Stimulated activated CD4-positive, alpha-beta T cell treated with anti-CD3 and anti-CD28 coated beads, Interleukin-1b, Interleukin-23, amount 100 ng/mL, for 48 hours (primary cell): Measurements from ENCODE around the gene TIGD4.

Experiments used
- DNase-seq: peaks from one replicate; pipeline ENCODE4 v3.0.0-alpha.2; 2020

The TIGD4 gene

GRCh38 chr4:152719801-152720556 lies 59.6 kb downstream of the TIGD4 start:
- no peak for DNase-seq
